ENCODE results near the gene PHF21A. TPM values are rescaled to one million over a fixed set of nuclear protein-coding genes. Genes with fewer than 3 reads are reported as not detected.

The PHF21A gene
- total and polyA plus RNA-seq, 7 experiments from 2014 or later: 7.2 to 88.5 (median 54.5) TPM

- Mint-ChIP-seq H3K27ac (no peak overlapping the region), H3K4me3 (no peak overlapping the region), H3K9me3 (no peaks in the 10 kb centered on the region), H3K4me1 (peaks cover 17 to 50% (median 29%) of the 10 kb centered on the region in 7 donors), H3K36me3 (peaks cover 0 to 4% (median 0%) of the 10 kb centered on the region in 5 donors), H3K27me3 (no peaks in the 10 kb centered on the region)
- Histone ChIP-seq H3K4me1 (ENCODE audit: control insufficient read depth in 2 of 2, insufficient read depth in 2 of 2, low read length in 2 of 2) (peaks cover 0 to 3% of the 10 kb centered on the region in 2 donors), H3K9me3 (ENCODE audit: control insufficient read depth in 2 of 3, low read length in 3 of 3) (no peaks in the 10 kb centered on the region), H3K27me3 (ENCODE audit: control insufficient read depth in 2 of 2, insufficient read depth in 2 of 2, low read length in 2 of 2) (no peaks in the 10 kb centered on the region), H3K4me3 (ENCODE audit: low read length) (no peak overlapping the region), H3K36me3 (ENCODE audit: control insufficient read depth in 2 of 3, insufficient read depth in 3 of 3, low read length in 3 of 3) (no peaks in the 10 kb centered on the region), H3K27ac (ENCODE audit: low read depth, low read length) (no peak overlapping the region)
- intact Hi-C loops (cut with micrococcal nuclease): no loop called here
- POLR2A ChIA-PET: interaction anchor here (0.6 kb wide), 1 partner anchor 853 kb away, joined by 8 read pairs; no protein-coding TSS in a partner anchor
- ATAC-seq: no peak
- no peak for DNase-seq
- CTCF ChIA-PET: no interaction called here
Measured at GRCh38 chr11:46107780-46108179, 13.5 kb downstream of the PHF21A start.

DNA sequence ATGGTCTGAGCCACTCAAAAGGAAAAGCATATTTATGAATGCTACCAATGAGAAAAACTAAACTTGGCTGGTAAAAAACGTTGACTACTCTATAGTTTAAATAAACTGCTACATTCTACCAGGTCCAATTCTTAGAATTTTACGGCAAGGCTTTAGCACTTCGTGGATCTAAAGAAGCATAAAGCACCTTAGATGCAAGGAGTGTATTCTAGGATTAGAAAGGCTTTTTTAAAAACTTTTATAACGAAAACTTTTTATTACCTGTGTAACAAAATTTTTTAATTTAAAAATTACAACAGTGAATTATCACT, 13.9 kb downstream of the PHF21A start:
- peak overlapping the region in 1 of 9 donors; percentile 28 for H3K27ac Mint-ChIP-seq
- H3K27me3 ChIP-seq (ENCODE audit: control insufficient read depth in 2 of 2, insufficient read depth in 2 of 2, low read length in 2 of 2): no peaks in the 10 kb centered on the region
- CTCF ChIA-PET: no interaction called here
- no peak overlapping the region for H3K4me3 Mint-ChIP-seq
- no peak overlapping the region for H3K4me3 ChIP-seq (ENCODE audit: low read length)
- POLR2A ChIA-PET: interaction anchor here (0.6 kb wide), 1 partner anchor 854 kb away, joined by 8 read pairs; no protein-coding TSS in a partner anchor
- no peak for DNase-seq
- no peaks in the 10 kb centered on the region for H3K9me3 ChIP-seq (ENCODE audit: control insufficient read depth in 2 of 3, low read length in 3 of 3)
- H3K9me3 Mint-ChIP-seq: no peaks in the 10 kb centered on the region
- intact Hi-C loops (cut with micrococcal nuclease): no loop called here
- no peaks in the 10 kb centered on the region for H3K4me1 ChIP-seq (ENCODE audit: control insufficient read depth in 2 of 2, insufficient read depth in 2 of 2, low read length in 2 of 2)
- no peak for ATAC-seq
- H3K27ac ChIP-seq (ENCODE audit: low read depth, low read length): no peak overlapping the region
- H3K36me3 Mint-ChIP-seq: peaks cover 0 to 4% (median 0%) of the 10 kb centered on the region in 5 donors
- no peaks in the 10 kb centered on the region for H3K36me3 ChIP-seq (ENCODE audit: control insufficient read depth in 2 of 3, insufficient read depth in 3 of 3, low read length in 3 of 3)
- H3K27me3 Mint-ChIP-seq: no peaks in the 10 kb centered on the region
- H3K4me1 Mint-ChIP-seq: peaks cover 18 to 50% (median 33%) of the 10 kb centered on the region in 7 donors

- Mint-ChIP-seq H3K27ac (peak overlapping the region in 2 of 9 donors; percentile 21 to 28), H3K4me3 (no peak overlapping the region), H3K36me3 (peaks cover 0 to 4% (median 0%) of the 10 kb centered on the region in 5 donors), H3K27me3 (no peaks in the 10 kb centered on the region), H3K4me1 (peaks cover 17 to 50% (median 33%) of the 10 kb centered on the region in 7 donors), H3K9me3 (no peaks in the 10 kb centered on the region)
- Histone ChIP-seq H3K36me3 (ENCODE audit: control insufficient read depth in 2 of 3, insufficient read depth in 3 of 3, low read length in 3 of 3) (no peaks in the 10 kb centered on the region), H3K27ac (ENCODE audit: low read depth, low read length) (no peak overlapping the region), H3K4me1 (ENCODE audit: control insufficient read depth in 2 of 2, insufficient read depth in 2 of 2, low read length in 2 of 2) (no peaks in the 10 kb centered on the region), H3K27me3 (ENCODE audit: control insufficient read depth in 2 of 2, insufficient read depth in 2 of 2, low read length in 2 of 2) (no peaks in the 10 kb centered on the region), H3K9me3 (ENCODE audit: control insufficient read depth in 2 of 3, low read length in 3 of 3) (no peaks in the 10 kb centered on the region), H3K4me3 (ENCODE audit: low read length) (no peak overlapping the region)
- ATAC-seq (no peak), DNase-seq (no peak)
- POLR2A ChIA-PET: interaction anchor here (0.6 to 1.2 kb wide), 2 partner anchors 12 to 854 kb away, joined by 3 to 8 read pairs; no protein-coding TSS in a partner anchor
- intact Hi-C loops (cut with micrococcal nuclease): no loop called here
- CTCF ChIA-PET: interaction anchor here (0.9 kb wide), 1 partner anchor 9 kb away, joined by 3 read pairs; no protein-coding TSS in a partner anchor
Measured at GRCh38 chr11:46106530-46107407, 14.5 kb downstream of the PHF21A start.

GRCh38 chr11:46105926-46106325, 15.3 kb downstream of the PHF21A start:
- Mint-ChIP-seq H3K4me3 (no peak overlapping the region), H3K27me3 (no peaks in the 10 kb centered on the region), H3K36me3 (peaks cover 0 to 4% (median 0%) of the 10 kb centered on the region in 5 donors), H3K27ac (no peak overlapping the region), H3K4me1 (peaks cover 19 to 53% (median 37%) of the 10 kb centered on the region in 7 donors), H3K9me3 (no peaks in the 10 kb centered on the region)
- Histone ChIP-seq H3K27ac (ENCODE audit: low read depth, low read length) (no peak overlapping the region), H3K4me3 (ENCODE audit: low read length) (no peak overlapping the region), H3K27me3 (ENCODE audit: control insufficient read depth in 2 of 2, insufficient read depth in 2 of 2, low read length in 2 of 2) (no peaks in the 10 kb centered on the region), H3K4me1 (ENCODE audit: control insufficient read depth in 2 of 2, insufficient read depth in 2 of 2, low read length in 2 of 2) (peaks cover 0 to 3% of the 10 kb centered on the region in 2 donors), H3K36me3 (ENCODE audit: control insufficient read depth in 2 of 3, insufficient read depth in 3 of 3, low read length in 3 of 3) (no peaks in the 10 kb centered on the region), H3K9me3 (ENCODE audit: control insufficient read depth in 2 of 3, low read length in 3 of 3) (no peaks in the 10 kb centered on the region)
- ChIA-PET CTCF (interaction anchor here (0.9 kb wide), 1 partner anchor 10 kb away, joined by 3 read pairs; no protein-coding TSS in a partner anchor), POLR2A (interaction anchor here (0.6 to 1.2 kb wide), 3 partner anchors 10 to 227 kb away, joined by 3 read pairs; no protein-coding TSS in a partner anchor)
- DNase-seq (no peak), ATAC-seq (no peak)
- intact Hi-C loops (cut with micrococcal nuclease): no loop called here

GRCh38 chr11:46105134-46105628, 16.1 kb downstream of the PHF21A start:
- Mint-ChIP-seq H3K27me3 (no peaks in the 10 kb centered on the region), H3K4me1 (peaks cover 25 to 57% (median 44%) of the 10 kb centered on the region in 7 donors), H3K4me3 (peak overlapping the region in 3 of 10 donors; percentile 35 to 52 (median 40)), H3K9me3 (no peaks in the 10 kb centered on the region), H3K27ac (peak overlapping the region in 4 of 9 donors; percentile 6 to 72 (median 26)), H3K36me3 (peaks cover 0 to 4% (median 0%) of the 10 kb centered on the region in 5 donors)
- POLR2A ChIA-PET: interaction anchor here (0.6 to 2.0 kb wide), 5 partner anchors 11 to 228 kb away, joined by 3 to 8 read pairs (median 3); no protein-coding TSS in a partner anchor
- no peak for DNase-seq
- peaks cover 0 to 8% of the 10 kb centered on the region in 2 donors for H3K4me1 ChIP-seq (ENCODE audit: control insufficient read depth in 2 of 2, insufficient read depth in 2 of 2, low read length in 2 of 2)
- no peak for ATAC-seq
- H3K4me3 ChIP-seq (ENCODE audit: low read length): no peak overlapping the region
- no peaks in the 10 kb centered on the region for H3K9me3 ChIP-seq (ENCODE audit: control insufficient read depth in 2 of 3, low read length in 3 of 3)
- no peak overlapping the region for H3K27ac ChIP-seq (ENCODE audit: low read depth, low read length)
- H3K27me3 ChIP-seq (ENCODE audit: control insufficient read depth in 2 of 2, insufficient read depth in 2 of 2, low read length in 2 of 2): no peaks in the 10 kb centered on the region
- H3K36me3 ChIP-seq (ENCODE audit: control insufficient read depth in 2 of 3, insufficient read depth in 3 of 3, low read length in 3 of 3): no peaks in the 10 kb centered on the region
- intact Hi-C loops (cut with micrococcal nuclease): no loop called here
- CTCF ChIA-PET: no interaction called here

GRCh38 chr11:46102843-46103242, 18.4 kb downstream of the PHF21A start:
- intact Hi-C loops (cut with micrococcal nuclease): no loop called here
- Histone ChIP-seq H3K36me3 (ENCODE audit: control insufficient read depth in 2 of 3, insufficient read depth in 3 of 3, low read length in 3 of 3) (no peaks in the 10 kb centered on the region), H3K27ac (ENCODE audit: low read depth, low read length) (no peak overlapping the region), H3K4me1 (ENCODE audit: control insufficient read depth in 2 of 2, insufficient read depth in 2 of 2, low read length in 2 of 2) (peaks cover 4 to 12% of the 10 kb centered on the region in 2 donors), H3K4me3 (ENCODE audit: low read length) (no peak overlapping the region), H3K27me3 (ENCODE audit: control insufficient read depth in 2 of 2, insufficient read depth in 2 of 2, low read length in 2 of 2) (no peaks in the 10 kb centered on the region), H3K9me3 (ENCODE audit: control insufficient read depth in 2 of 3, low read length in 3 of 3) (no peaks in the 10 kb centered on the region)
- Mint-ChIP-seq H3K27ac (peak overlapping the region in 2 of 9 donors; percentile 52 to 81), H3K9me3 (no peaks in the 10 kb centered on the region), H3K27me3 (no peaks in the 10 kb centered on the region), H3K4me1 (peaks cover 39 to 80% (median 63%) of the 10 kb centered on the region in 7 donors), H3K4me3 (no peak overlapping the region), H3K36me3 (peaks cover 0 to 4% (median 0%) of the 10 kb centered on the region in 5 donors)
- POLR2A ChIA-PET: interaction anchor here (0.7 to 1.6 kb wide), 2 partner anchors 39 to 183 kb away, joined by 3 read pairs; no protein-coding TSS in a partner anchor
- DNase-seq (no peak), ATAC-seq (no peak)
- CTCF ChIA-PET: no interaction called here
